Right cardiac atrium (tissue), 5 donors: ENCODE results near the gene TMEM129. TPM values are rescaled to one million over a fixed set of nuclear protein-coding genes. Genes with fewer than 3 reads are reported as not detected.

Experiments
- ATAC-seq, 2 donors: fragments of 200-7000 bp; cut with Tn5 transposase; one replicate each; pipeline versions ENCODE4 v1.8.0 to v1.9.1; 2020; ENCODE audit warnings: moderate library complexity in 2 of 2, mild to moderate bottlenecking in 1 of 2
- DNase-seq, 3 donors: peaks; one replicate each; pipeline ENCODE4 v3.0.0-alpha.2; 2020
- H3K27ac ChIP-seq: one replicate; pipeline ENCODE4 v1.5.1; 2013; ENCODE audit warnings: mild to moderate bottlenecking, low read length, control low read depth, moderate library complexity
- H3K27me3 ChIP-seq: one replicate; pipeline ENCODE4 v1.6.1; 2013; ENCODE audit not compliant: control insufficient read depth, insufficient read depth
- H3K4me1 ChIP-seq: one replicate; pipeline ENCODE4 v1.6.1; 2013; ENCODE audit warnings: low read length; ENCODE audit not compliant: control insufficient read depth, insufficient read depth
- H3K4me3 ChIP-seq: one replicate; pipeline ENCODE4 v1.5.1; 2013; ENCODE audit warnings: low read length, control low read depth
- H3K9me3 ChIP-seq: one replicate; pipeline ENCODE4 v1.6.1; 2013; ENCODE audit warnings: low read length; ENCODE audit not compliant: control insufficient read depth
- WGBS: extraction: QIAGEN DNeasy Blood & Tissue Kit; methylation state at CpG from one replicate; pipeline ENCODE4 v1.1.7; 2013; 5-methylcytosine and 5-hydroxymethylcytosine counted together
- intact Hi-C, 4 donors: fragments of 100-400 bp; cut with DNase I; formaldehyde crosslinking; loops; one replicate each; pipeline versions ENCODE4 v1.11.0 to v1.14.0; 2022 to 2023
- polyA plus RNA-seq: library from polyadenylated mRNA; stranded (reverse); fragments of 200-250 nt; gene quantifications from one replicate; pipeline ENCODE4 v1.2.3, GENCODE V29; 2013
- total RNA-seq, 4 donors: library from RNA; stranded (reverse); fragmentation: NEBNext Ultra II Directional; extraction: Animal tissue kit (Norgen Biotek cat#: 25700); gene quantifications; one replicate each; pipeline ENCODE4 v1.2.1, GENCODE V29; 2021
- donor health status: healthy with polysubstance abuse.
- donor health status: DM: no; HTN: yes; CAD: no.
- donor health status: DM: no; HTN: no; CAD: no.
- donor health status: DM: no; HTN: yes; CAD: no; lungs with severe emphysema.
- donor health status: DM: yes; HTN: yes; CAD: no.

Gene TMEM129
- total and polyA plus RNA-seq, 5 donors: 43.0 to 59.2 (median 49.0) TPM

DNA sequence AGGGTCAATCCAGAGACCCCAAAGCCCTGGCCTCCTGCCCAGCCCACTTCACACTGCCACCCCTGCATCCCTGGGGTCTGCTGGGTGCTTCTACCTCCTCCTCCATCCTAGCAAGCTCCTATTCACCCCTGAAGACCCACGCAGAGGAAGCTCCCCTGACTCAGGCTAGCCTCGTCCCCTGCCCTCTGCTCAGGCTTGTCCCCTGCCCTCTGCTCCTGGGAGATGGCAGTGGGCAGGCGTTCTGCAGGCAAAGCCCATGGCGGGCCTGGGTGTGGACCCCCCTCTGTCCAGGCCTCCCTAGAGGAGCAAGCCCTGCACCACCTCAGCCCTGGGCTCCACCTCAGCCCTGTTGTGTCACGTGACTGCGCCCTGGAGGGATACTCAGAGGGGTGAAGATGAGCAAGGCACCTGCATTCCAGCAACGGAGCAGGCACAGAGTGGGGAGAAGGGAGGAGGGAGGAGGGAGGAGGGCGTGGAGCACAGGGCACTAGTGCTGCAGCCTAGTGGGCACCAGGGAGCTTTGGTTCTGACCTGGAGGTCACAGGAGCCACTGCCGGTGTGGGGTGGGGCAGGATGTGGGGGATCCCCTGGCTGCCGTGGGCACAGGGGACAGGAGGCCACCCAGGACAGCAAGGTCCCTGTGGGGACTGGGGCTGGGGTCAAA lies 44.4 kb upstream of the TMEM129 start:
- Histone ChIP-seq H3K4me1 (peaks cover 2% of the 10 kb centered on the region), H3K4me3 (no peak overlapping the region), H3K9me3 (no peaks in the 10 kb centered on the region), H3K27ac (no peak overlapping the region), H3K27me3 (no peaks in the 10 kb centered on the region)
- ATAC-seq (no peak), DNase-seq (no peak)
- 78% methylated on average over 10 of the region's 10 CpGs for WGBS
- intact Hi-C loops: no loop called here

DNA sequence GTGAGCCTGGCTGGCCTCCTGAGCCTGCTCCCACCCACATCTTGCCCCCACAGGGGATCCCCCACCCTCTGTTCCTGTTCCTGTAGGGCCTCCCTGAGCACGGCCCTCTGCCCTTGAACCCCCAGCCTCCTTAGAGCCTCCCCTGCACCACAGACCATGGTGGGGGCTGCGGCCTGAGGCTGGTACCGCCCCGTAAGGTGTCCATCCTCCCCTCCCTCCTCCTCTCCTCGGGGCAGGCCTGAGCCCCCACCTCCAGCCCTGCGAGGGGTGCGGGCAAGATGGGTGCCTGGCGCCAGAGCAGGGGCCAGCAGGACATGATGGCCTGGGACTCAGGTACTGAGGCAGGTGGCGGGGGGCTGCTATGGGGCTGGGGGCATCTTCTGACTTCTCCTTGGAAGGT lies 43.5 kb upstream of the TMEM129 start:
- intact Hi-C loops: loop anchor here in 1 of 4 donors (5.0 kb wide), 1 partner anchor 133 kb away; no protein-coding TSS in a partner anchor
- no peaks in the 10 kb centered on the region for H3K9me3 ChIP-seq
- no peak overlapping the region for H3K27ac ChIP-seq
- no peak overlapping the region for H3K4me3 ChIP-seq
- peaks cover 2% of the 10 kb centered on the region for H3K4me1 ChIP-seq
- no peak for ATAC-seq
- 93% methylated on average over 9 of the region's 9 CpGs for WGBS
- no peak for DNase-seq
- H3K27me3 ChIP-seq: no peaks in the 10 kb centered on the region

DNA sequence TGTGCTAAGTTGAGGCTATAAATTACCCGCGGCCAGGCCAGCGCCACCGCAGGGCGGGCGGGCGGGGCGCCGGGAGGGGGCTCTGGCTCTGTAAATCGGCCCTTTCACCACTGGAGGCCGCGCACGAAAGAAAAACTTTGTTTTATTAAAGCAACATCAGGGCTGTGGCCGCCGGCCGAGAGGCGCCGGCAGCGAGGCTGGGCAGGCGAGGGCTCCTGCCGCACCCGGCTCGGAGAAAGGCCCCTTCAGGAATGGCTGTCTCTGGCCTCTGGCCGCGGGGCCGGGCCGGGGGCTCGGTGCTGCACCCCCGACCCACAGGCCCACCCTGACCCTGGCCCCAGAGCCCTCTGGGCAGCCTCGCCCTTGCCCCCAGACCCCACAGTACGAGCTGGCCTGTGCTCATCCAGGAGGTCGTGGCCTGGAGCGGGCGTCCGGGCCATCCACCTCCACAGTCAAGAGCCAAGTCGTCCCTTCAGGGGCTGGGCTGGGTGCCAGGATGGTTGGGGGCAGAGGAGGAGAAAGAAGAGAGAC lies 42.5 kb upstream of the TMEM129 start:
- Histone ChIP-seq H3K27me3 (no peaks in the 10 kb centered on the region), H3K9me3 (no peaks in the 10 kb centered on the region), H3K27ac (no peak overlapping the region), H3K4me1 (peaks cover 2% of the 10 kb centered on the region), H3K4me3 (peak overlapping the region; percentile 8)
- intact Hi-C loops: loop anchor here in 1 of 4 donors (5.0 kb wide), 1 partner anchor 134 kb away; no protein-coding TSS in a partner anchor
- WGBS: 13% methylated on average over 36 of the region's 36 CpGs
- peak; percentile 60 to 85 (median 79) for DNase-seq
- peak; percentile 31 to 40 for ATAC-seq

DNA sequence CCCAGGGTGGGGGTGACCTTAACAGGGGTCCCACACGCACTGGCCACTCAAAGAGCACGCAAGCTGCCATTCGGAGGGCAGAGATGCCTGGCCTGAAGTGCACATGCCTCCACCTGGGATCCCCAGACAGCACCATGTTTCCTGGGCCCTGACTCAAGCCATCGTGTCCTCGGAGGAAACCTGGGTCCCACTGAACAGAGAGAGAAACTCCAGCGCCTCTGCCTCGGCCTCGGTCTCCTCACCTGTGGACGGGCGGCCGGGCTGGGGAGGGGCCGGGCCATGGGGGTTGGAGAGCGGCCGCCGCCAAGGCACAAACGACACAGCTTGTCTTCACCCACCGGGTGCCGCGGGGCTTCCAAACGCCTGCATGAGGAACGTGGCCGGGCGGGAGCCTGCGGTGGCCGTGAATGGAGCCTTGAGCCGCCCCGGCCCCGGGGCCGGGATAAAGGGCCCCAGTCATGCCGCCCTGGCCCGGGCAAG lies 42.0 kb upstream of the TMEM129 start:
- intact Hi-C loops: loop anchor here in 1 of 4 donors (5.0 kb wide), 1 partner anchor 134 kb away; no protein-coding TSS in a partner anchor
- DNase-seq (no peak), ATAC-seq (no peak)
- H3K27me3 ChIP-seq: no peaks in the 10 kb centered on the region
- peaks cover 2% of the 10 kb centered on the region for H3K4me1 ChIP-seq
- no peak overlapping the region for H3K27ac ChIP-seq
- peak overlapping the region; percentile 8 for H3K4me3 ChIP-seq
- H3K9me3 ChIP-seq: no peaks in the 10 kb centered on the region
- 29% methylated on average over 31 of the region's 31 CpGs for WGBS

DNA sequence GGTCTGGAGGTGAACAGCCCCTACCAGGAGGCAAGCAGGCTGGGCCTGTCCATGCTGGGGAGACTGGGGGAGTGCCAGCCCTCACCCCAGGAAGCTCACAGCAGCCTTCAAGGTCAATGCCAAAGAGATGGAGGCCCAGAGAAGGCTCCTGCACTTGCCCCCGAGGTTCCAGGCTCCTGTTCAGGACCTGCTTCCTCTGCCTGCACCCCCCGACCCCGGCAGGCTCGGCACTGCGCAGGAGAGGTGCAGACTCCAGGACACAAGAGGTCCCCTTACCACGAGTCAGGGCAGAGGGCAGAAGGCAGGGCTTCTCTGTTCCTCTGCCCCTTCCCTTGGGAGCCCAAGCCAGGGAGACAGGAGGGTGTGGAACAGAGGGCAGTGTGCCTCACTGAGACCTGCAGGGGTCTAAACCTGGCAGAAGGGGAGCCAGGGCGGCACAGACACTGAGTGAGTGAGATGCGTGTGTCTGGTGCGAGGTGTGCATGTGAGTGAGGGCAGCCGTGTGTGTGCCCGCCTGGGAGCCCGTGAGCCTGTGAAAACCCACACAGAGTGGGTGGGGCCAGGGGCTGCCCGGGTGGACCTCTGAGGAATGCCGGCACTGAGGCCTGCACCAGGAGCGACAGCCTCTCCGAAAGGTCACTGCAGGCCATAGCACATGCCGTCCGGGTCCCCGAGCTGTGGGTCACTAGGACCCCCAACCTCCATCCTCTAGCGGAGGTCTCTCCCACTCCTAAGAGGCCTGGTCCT lies 41.3 kb upstream of the TMEM129 start:
- Histone ChIP-seq H3K4me3 (no peak overlapping the region), H3K27me3 (no peaks in the 10 kb centered on the region), H3K27ac (no peak overlapping the region), H3K9me3 (no peaks in the 10 kb centered on the region), H3K4me1 (peaks cover 2% of the 10 kb centered on the region)
- intact Hi-C loops: loop anchor here in 1 of 4 donors (5.0 kb wide), 1 partner anchor 135 kb away; no protein-coding TSS in a partner anchor
- DNase-seq (no peak), ATAC-seq (no peak)
- 87% methylated on average over 20 of the region's 20 CpGs for WGBS

DNA sequence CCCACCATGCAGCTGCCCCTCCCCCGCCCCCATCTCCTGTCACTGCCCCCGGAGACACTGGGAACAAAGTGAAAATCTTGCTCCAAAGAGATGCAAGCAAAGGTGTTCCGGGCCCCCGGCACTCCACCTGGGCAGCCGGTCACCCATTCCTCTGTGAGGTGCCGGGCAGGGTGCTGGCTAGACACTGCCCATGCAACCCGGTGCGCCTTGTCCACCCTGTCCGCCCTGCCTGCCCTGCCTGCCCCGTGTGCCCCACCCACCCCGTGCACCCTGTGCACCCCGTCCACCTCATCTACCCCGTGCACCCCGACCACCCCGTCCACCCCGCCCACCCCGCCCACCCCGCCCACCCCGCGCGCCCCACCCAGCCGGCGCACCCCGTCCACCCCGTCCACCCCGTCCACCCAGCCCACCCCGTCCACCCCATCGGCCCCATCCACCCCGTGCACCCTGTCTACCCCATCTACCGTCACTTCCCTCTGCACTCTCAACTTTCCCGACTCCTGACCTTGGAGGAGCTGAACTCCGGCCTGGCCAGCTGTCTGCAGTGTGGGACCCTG lies 40.1 kb upstream of the TMEM129 start:
- ATAC-seq: no peak
- WGBS: 73% methylated on average over 32 of the region's 32 CpGs
- intact Hi-C loops: loop anchor here in 1 of 4 donors (5.0 kb wide), 1 partner anchor 136 kb away; no protein-coding TSS in a partner anchor

DNA sequence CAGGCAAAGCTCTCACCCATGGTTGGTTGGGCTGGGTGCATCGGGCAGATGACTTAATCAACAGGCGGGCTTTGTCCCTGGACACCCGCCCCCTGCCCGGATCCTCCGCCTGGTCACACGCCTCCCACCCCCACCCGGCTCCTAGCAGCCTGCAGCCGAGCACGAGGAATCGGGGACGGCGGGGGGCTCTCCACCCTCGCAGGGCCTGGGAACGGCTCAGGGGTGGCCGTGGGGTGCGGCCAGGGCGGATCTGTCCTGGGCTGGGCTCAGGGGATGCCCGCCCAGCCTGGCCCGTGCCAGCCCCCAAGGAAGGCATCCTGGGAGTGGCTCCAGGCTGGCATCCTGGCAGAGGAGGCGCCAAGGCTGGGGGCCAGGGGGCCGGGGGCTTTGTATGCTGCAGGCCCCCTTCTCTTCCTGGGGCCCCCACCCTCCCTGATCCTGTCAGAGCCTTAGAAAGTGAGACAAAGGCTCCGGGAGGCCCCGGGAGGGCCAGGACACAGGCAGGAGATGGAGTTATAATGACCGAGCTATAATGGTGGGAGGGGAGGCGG lies 39.5 kb upstream of the TMEM129 start:
- Histone ChIP-seq H3K9me3 (no peaks in the 10 kb centered on the region), H3K4me3 (no peak overlapping the region), H3K4me1 (peaks cover 2% of the 10 kb centered on the region), H3K27ac (no peak overlapping the region), H3K27me3 (no peaks in the 10 kb centered on the region)
- intact Hi-C loops: loop anchor here in 1 of 4 donors (5.0 kb wide), 1 partner anchor 137 kb away; no protein-coding TSS in a partner anchor
- DNase-seq: no peak
- ATAC-seq: peak in 1 of 2 donors; percentile 42
- 47% methylated on average over 25 of the region's 25 CpGs for WGBS

More for the DNA sequence above, 40.1 kb upstream of the TMEM129 start:
- Histone ChIP-seq H3K9me3 (no peaks in the 10 kb centered on the region), H3K4me3 (no peak overlapping the region), H3K27me3 (no peaks in the 10 kb centered on the region), H3K27ac (no peak overlapping the region), H3K4me1 (peaks cover 2% of the 10 kb centered on the region)
- DNase-seq: no peak

DNA sequence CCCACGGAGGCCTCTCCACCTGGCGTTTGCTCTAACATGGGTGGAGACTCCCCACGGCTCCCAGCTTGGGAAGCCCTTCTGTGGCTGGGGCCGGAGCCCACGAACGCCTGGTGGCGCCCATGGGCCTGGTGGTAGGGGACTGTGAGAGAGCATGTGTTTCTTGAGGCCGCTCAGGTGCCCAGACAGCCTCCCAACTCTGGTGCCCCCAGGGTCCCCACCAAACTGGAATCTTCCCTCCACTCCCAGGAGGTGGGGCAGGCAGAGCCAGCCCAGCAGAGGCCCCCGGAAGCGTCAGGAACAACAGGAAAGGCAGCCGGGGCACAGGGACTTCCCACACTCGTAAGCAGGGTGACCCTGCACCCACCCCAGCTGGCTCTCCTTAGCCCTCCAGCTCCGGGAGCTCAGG lies 38.7 kb upstream of the TMEM129 start:
- H3K4me3 ChIP-seq: no peak overlapping the region
- H3K27ac ChIP-seq: no peak overlapping the region
- ATAC-seq (peak in 1 of 2 donors; percentile 2), DNase-seq (no peak)
- WGBS: 68% methylated on average over 13 of the region's 13 CpGs
- H3K27me3 ChIP-seq: no peaks in the 10 kb centered on the region
- intact Hi-C loops: loop anchor here in 1 of 4 donors (5.0 to 10.0 kb wide), 2 partner anchors 45 to 137 kb away; no protein-coding TSS in a partner anchor
- H3K4me1 ChIP-seq: peaks cover 2% of the 10 kb centered on the region
- H3K9me3 ChIP-seq: no peaks in the 10 kb centered on the region

DNA sequence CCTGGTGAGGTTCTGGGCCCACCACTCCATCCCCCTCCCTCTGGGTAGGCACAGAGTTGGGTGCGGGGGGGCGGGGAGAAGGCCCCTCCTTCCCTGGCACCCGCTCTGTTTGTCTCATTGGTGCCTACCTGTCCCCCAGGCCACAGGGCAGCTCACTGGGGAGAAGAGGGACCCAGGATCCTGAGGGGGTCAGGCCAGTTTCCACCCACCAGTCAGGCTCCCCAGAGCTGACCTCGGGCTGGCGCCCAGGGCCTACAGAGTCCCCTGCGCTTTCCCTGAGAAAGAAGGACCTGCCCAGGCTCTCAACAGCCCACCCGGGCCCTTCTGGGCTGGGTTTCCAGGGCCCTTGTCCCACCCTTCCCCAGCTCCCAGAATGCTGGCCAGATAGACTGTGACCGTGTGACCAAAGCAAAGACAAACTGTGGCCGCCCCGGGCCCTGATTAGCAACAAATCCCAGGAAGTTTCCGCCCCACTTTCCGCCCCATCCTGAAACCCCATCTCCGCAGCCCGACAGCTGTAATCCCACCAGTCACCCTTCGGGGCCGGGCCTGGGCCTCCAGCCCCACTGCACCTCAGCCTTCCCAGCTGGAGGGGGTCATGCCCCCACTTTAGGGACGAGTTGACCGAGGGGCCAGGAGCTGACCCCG lies 38.2 kb upstream of the TMEM129 start:
- DNase-seq: peak in 1 of 3 donors; percentile 49
- no peak overlapping the region for H3K4me3 ChIP-seq
- no peaks in the 10 kb centered on the region for H3K27me3 ChIP-seq
- H3K9me3 ChIP-seq: no peaks in the 10 kb centered on the region
- H3K4me1 ChIP-seq: peaks cover 2% of the 10 kb centered on the region
- 73% methylated on average over 19 of the region's 19 CpGs for WGBS
- ATAC-seq: peak in 1 of 2 donors; percentile 66
- no peak overlapping the region for H3K27ac ChIP-seq
- intact Hi-C loops: loop anchor here in 1 of 4 donors (10.0 kb wide), 1 partner anchor 46 kb away; no protein-coding TSS in a partner anchor
